Stimulated activated memory B cell treated with anti-CD40 and anti-IgM and Interleukin-4, amounts not matched to agents 10 μg/mL and 1 μg/mL and 100 μg/mL, for 72 hours (primary cell): ENCODE results near the gene HES1.

Source experiments
- ATAC-seq: fragments of 150-1000 bp; cut with Tn5 transposase; 2 replicates; pipeline ENCODE4 v1.10.0; 2021
- H3K27ac Mint-ChIP-seq: one replicate; pipeline ENCODE4 v1.8.0; 2022; ENCODE audit warnings: mild to moderate bottlenecking, mixed read lengths
- H3K27me3 Mint-ChIP-seq: one replicate; pipeline ENCODE4 v1.8.0; 2022; ENCODE audit warnings: mixed read lengths
- H3K36me3 Mint-ChIP-seq: one replicate; pipeline ENCODE4 v1.8.0; 2022; ENCODE audit warnings: mixed read lengths
- H3K4me1 Mint-ChIP-seq: one replicate; pipeline ENCODE4 v1.8.0; 2022; ENCODE audit warnings: mixed read lengths
- H3K4me3 Mint-ChIP-seq: one replicate; pipeline ENCODE4 v1.8.0; 2022; ENCODE audit warnings: mild to moderate bottlenecking, moderate library complexity, mixed read lengths
- H3K9me3 Mint-ChIP-seq: one replicate; pipeline ENCODE4 v1.8.0; 2022; ENCODE audit warnings: mixed read lengths

HES1 gene

DNA sequence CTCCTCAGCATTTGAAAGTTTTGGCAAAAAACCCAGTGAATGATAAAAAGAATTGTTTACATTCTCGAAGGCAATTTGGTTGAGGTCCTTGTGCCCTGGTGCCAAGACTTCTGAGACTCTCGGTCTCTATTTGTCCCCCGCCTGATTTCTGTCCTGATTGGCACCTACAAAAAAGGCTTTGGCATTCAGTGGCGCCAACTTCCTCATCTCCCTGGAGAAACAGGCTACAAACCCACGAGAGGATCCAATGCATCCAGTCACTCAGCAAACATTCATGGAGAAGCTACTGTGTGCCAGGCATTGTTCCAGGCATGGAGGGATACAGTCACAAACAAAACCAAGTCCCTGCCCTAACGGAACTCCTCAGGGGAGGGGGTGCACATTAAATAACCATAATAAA, 42.7 kb downstream of the HES1 start:
- H3K4me3 Mint-ChIP-seq, result no peak overlapping the region
- H3K9me3 Mint-ChIP-seq, result no peaks in the 10 kb centered on the region
- H3K27me3 Mint-ChIP-seq, result peaks cover 33% of the 10 kb centered on the region
- no peak for ATAC-seq
- no peaks in the 10 kb centered on the region for H3K4me1 Mint-ChIP-seq
- no peak overlapping the region for H3K27ac Mint-ChIP-seq
- no peaks in the 10 kb centered on the region for H3K36me3 Mint-ChIP-seq

- ATAC-seq, result no peak
- Mint-ChIP-seq H3K9me3 (no peaks in the 10 kb centered on the region), H3K27ac (no peak overlapping the region), H3K4me3 (no peak overlapping the region), H3K4me1 (no peaks in the 10 kb centered on the region), H3K27me3 (peaks cover 41% of the 10 kb centered on the region), H3K36me3 (no peaks in the 10 kb centered on the region)
Measured at GRCh38 chr3:194180570-194180969, 44.6 kb downstream of the HES1 start.

GRCh38 chr3:194181612-194182529, 45.9 kb downstream of the HES1 start:
- H3K36me3 Mint-ChIP-seq, result no peaks in the 10 kb centered on the region
- ATAC-seq, result no peak

GRCh38 chr3:194183271-194183670, 47.3 kb downstream of the HES1 start:
- H3K27me3 Mint-ChIP-seq, result peaks cover 23% of the 10 kb centered on the region
- no peaks in the 10 kb centered on the region for H3K36me3 Mint-ChIP-seq

More at GRCh38 chr3:194181612-194182529, 45.9 kb downstream of the HES1 start:
- peaks cover 31% of the 10 kb centered on the region for H3K27me3 Mint-ChIP-seq
- no peak overlapping the region for H3K27ac Mint-ChIP-seq
- H3K4me3 Mint-ChIP-seq, result no peak overlapping the region
- H3K4me1 Mint-ChIP-seq, result no peaks in the 10 kb centered on the region
- no peaks in the 10 kb centered on the region for H3K9me3 Mint-ChIP-seq

DNA sequence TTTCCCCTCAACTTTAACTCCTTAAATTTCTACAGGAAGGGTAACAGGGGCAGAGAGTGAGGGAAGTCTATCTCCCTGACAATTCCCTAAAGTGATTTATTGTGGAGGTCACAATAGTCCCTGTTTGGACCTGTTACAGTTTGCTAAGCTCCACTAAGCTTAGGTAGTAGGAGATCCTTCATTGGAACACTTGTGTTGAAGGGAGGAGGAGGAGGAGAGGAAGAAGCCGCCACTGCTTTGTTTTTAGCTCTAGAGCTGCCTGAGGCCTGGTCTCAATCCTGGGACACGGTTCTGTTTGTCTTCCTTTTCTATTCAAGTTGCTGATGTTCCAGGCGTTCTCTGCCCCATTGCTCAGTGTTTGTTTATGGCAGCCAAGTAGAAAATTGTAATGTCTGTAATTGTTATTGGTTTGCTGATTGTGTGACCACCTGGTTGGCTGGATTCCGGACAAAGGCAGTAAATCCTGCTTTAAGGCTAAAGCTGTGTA, 48.4 kb downstream of the HES1 start:
- Mint-ChIP-seq H3K4me3 (no peak overlapping the region), H3K36me3 (no peaks in the 10 kb centered on the region), H3K4me1 (no peaks in the 10 kb centered on the region), H3K27me3 (peaks cover 12% of the 10 kb centered on the region), H3K27ac (no peak overlapping the region), H3K9me3 (no peaks in the 10 kb centered on the region)
- no peak for ATAC-seq

More at GRCh38 chr3:194183271-194183670, 47.3 kb downstream of the HES1 start:
- Mint-ChIP-seq H3K9me3 (no peaks in the 10 kb centered on the region), H3K4me1 (no peaks in the 10 kb centered on the region), H3K4me3 (no peak overlapping the region), H3K27ac (no peak overlapping the region)
- no peak for ATAC-seq

- no peak overlapping the region for H3K4me3 Mint-ChIP-seq
Measured at GRCh38 chr3:194184801-194185200, 48.9 kb downstream of the HES1 start.

DNA sequence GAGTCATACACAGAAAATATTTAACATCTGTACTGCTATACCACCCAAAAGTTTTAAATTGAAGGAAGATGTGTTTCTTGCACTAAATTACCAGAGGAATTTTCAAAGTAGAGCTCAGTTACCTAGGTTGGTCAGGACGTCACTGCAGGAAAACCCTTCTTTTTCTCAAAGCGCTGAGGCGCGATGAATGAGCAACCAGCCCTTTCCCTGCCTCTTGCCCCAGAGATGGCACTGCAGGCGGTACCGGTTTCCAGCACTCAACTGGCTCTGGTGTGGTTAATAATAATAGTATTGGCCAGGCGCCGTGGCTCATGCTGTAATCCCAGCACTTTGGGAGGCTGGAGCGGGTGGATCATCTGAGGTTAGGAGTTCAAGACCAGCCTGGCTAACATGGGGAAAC, 49.3 kb downstream of the HES1 start:
- peaks cover 8% of the 10 kb centered on the region for H3K27me3 Mint-ChIP-seq
- no peaks in the 10 kb centered on the region for H3K36me3 Mint-ChIP-seq
- no peak overlapping the region for H3K27ac Mint-ChIP-seq
- no peak overlapping the region for H3K4me3 Mint-ChIP-seq
- H3K4me1 Mint-ChIP-seq, result no peaks in the 10 kb centered on the region
- ATAC-seq, result no peak
- no peaks in the 10 kb centered on the region for H3K9me3 Mint-ChIP-seq

More at GRCh38 chr3:194184801-194185200, 48.9 kb downstream of the HES1 start:
- ATAC-seq, result no peak
- Mint-ChIP-seq H3K9me3 (no peaks in the 10 kb centered on the region), H3K36me3 (no peaks in the 10 kb centered on the region), H3K27ac (no peak overlapping the region), H3K27me3 (peaks cover 8% of the 10 kb centered on the region), H3K4me1 (no peaks in the 10 kb centered on the region)

GRCh38 chr3:194187233-194187944, 51.4 kb downstream of the HES1 start:
- Mint-ChIP-seq H3K36me3 (no peaks in the 10 kb centered on the region), H3K27me3 (peaks cover 8% of the 10 kb centered on the region), H3K4me3 (no peak overlapping the region), H3K27ac (no peak overlapping the region), H3K4me1 (no peaks in the 10 kb centered on the region), H3K9me3 (no peaks in the 10 kb centered on the region)
- ATAC-seq, result no peak
